GM18909 (cell line): ENCODE results near the gene TMEM200B.
"Not testable (repeated sequence)": the region's sequence is repeated elsewhere in the genome, so short reads cannot be mapped to it uniquely, and the experiment has no call there.

ENCODE experiments used
- ATAC-seq: cut with Tn5 transposase; IDR thresholded peaks from one replicate; pipeline ENCODE4 v1.9.1; 2021; ENCODE audit warnings: mild to moderate bottlenecking; ENCODE audit not compliant: unreplicated experiment, poor library complexity

The TMEM200B gene

GRCh38 chr1:29113413-29114117, 10.1 kb downstream of the TMEM200B start:
- no peak for ATAC-seq

GRCh38 chr1:29112705-29113412, 10.8 kb downstream of the TMEM200B start:
- ATAC-seq: no peak

- not testable (repeated sequence) for ATAC-seq
Measured at GRCh38 chr1:29108041-29108440, 15.7 kb downstream of the TMEM200B start.

GRCh38 chr1:29105822-29106221, 17.9 kb downstream of the TMEM200B start:
- ATAC-seq: no peak

GRCh38 chr1:29100487-29100886, 23.2 kb downstream of the TMEM200B start:
- ATAC-seq: no peak

- ATAC-seq: no peak
Measured at GRCh38 chr1:29099286-29099685, 24.4 kb downstream of the TMEM200B start.

GRCh38 chr1:29096231-29096886, 27.3 kb downstream of the TMEM200B start:
- no peak for ATAC-seq

GRCh38 chr1:29094954-29095353, 28.7 kb downstream of the TMEM200B start:
- ATAC-seq: no peak

- no peak for ATAC-seq
Measured at GRCh38 chr1:29094433-29094832, 29.3 kb downstream of the TMEM200B start.

GRCh38 chr1:29092704-29093103, 31.0 kb downstream of the TMEM200B start:
- not testable (repeated sequence) for ATAC-seq

- no peak for ATAC-seq
Measured at GRCh38 chr1:29090937-29091618, 32.6 kb downstream of the TMEM200B start.

- no peak for ATAC-seq
Measured at GRCh38 chr1:29084196-29084521, 39.5 kb downstream of the TMEM200B start.

- no peak for ATAC-seq
Measured at GRCh38 chr1:29083317-29084195, 40.1 kb downstream of the TMEM200B start.

- ATAC-seq: no peak
Measured at GRCh38 chr1:29082519-29082918, 41.2 kb downstream of the TMEM200B start.

GRCh38 chr1:29081201-29081600, 42.5 kb downstream of the TMEM200B start:
- no peak for ATAC-seq

- not testable (repeated sequence) for ATAC-seq
Measured at GRCh38 chr1:29079916-29080629, 43.6 kb downstream of the TMEM200B start.

- ATAC-seq: no peak
Measured at GRCh38 chr1:29077155-29077554, 46.5 kb downstream of the TMEM200B start.
